GM18505 (cell line): ENCODE data around the gene PSMD8.
"Not testable (repeated sequence)": the region's sequence is repeated elsewhere in the genome, so short reads cannot be mapped to it uniquely, and the experiment has no call there.

Experiments used
- ATAC-seq: cut with Tn5 transposase; IDR thresholded peaks from one replicate; pipeline ENCODE4 v1.9.1; 2021; ENCODE audit not compliant: unreplicated experiment
- POLR2A ChIP-seq: IDR thresholded peaks from 4 replicates; pipeline ENCODE4 v1.6.1; 2011; ENCODE audit warnings: borderline replicate concordance; ENCODE audit not compliant: insufficient read depth, insufficient read length; ENCODE audit errors: extremely low read depth

The PSMD8 gene

DNA sequence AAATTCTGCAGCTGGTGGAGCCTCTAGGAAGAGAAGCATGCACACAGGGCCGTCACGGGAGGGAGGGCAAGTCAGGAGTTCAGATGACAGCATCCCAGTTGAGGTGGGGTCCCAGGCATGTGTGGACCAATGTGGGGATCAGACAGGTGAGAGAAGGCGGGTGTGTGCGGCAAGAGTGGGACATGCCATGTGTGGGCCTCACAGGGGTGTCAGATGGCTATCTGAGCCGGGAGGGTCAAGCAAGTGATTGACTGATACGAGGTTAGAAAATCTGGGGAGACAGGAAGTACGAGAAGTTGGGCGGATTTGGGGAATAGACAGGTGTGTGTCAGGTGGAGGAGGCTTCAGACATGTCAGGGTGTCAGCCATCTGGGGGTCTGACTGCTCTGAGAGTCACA, 42.8 kb downstream of the PSMD8 start:
- no peak for ATAC-seq
- TF ChIP-seq POLR2A, result no peak

DNA sequence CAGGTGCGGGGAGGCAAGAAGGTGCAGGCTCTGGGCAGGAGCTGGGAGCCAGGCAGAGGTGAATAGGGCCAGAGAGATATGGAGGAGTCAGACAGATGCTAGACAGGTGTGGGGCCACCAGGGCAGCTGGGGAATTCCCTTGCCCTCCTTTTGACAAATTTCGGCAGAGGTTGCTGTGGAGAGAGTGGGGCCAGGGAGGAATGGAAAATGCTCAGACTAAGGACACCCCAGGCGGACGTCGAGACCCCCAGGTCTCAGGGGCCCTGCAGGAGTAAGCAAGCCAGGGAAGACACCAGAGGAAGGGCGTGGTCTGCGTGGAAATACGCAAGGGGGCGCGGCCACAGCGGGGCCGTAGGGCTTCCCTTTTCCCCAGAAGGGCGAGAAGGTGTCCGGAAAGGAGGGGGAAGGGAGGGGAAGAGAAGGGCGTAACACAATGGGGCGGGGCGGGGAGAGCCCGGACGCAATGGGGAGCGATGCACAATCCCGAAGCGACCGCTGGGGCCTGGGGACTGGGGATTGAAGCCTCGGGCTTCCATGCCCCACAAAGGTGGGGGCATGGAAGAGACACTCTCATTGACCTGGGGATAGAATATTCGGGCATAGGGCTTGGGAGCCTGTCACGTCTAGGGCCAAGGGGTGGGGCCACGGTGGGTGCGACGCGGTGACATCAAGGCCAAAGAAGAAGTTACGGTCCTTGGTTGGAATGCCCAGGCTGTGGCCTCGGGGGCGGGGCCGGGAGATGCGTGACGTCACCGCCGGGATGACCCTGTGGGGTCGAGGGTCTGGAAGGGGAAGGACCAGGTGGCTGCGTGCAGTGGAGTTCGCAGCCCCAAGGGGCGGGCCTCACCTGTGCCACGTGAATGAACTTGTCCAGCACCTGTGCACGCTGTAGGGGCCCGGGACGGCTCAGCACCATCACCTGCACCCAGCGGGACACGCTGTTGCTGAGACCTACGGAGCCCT, 43.5 kb downstream of the PSMD8 start:
- ATAC-seq, result no peak

DNA sequence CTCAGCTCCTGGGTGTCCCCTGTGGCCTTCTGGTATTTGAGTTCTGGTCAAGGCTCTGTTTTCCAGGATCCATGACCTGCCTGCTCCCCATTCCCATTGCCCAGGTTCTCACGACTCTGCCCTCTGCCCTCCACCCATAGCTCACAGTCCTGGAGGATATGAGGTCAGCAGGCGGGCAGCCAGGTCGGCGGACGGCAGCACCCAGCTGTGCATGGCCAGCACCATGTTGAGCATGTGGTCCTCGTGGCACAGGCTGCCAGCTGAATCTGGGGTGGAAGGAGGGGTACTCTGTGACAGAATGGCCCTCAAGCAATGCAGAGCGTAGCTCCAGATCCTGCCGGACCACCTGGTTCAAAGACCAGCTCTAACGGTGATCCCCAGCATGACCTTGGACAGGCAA, 46.6 kb downstream of the PSMD8 start:
- no peak for ATAC-seq
- no peak for TF ChIP-seq POLR2A

More for the DNA sequence above, 43.5 kb downstream of the PSMD8 start:
- TF ChIP-seq POLR2A, result no peak

DNA sequence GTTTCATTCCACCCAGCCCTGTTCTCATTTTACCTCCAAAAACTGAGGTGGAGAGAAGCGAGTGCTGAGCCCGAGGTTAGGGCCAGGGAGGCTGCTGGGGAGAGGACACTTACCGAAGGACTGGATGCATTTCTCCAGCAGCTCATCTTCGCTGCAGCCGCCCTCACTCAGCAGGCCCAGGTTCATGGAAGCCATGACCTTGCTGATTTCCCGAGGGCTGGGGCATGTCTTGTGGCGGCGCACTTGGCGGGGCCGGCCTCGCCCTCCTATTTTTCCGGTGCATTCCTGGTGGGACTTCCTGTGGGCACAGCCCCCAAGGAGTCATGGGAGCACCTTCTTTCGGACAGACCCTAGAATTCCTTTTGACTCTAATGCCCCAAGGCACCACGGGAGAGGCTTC, 47.5 kb downstream of the PSMD8 start:
- no peak for TF ChIP-seq POLR2A
- ATAC-seq, result no peak

DNA sequence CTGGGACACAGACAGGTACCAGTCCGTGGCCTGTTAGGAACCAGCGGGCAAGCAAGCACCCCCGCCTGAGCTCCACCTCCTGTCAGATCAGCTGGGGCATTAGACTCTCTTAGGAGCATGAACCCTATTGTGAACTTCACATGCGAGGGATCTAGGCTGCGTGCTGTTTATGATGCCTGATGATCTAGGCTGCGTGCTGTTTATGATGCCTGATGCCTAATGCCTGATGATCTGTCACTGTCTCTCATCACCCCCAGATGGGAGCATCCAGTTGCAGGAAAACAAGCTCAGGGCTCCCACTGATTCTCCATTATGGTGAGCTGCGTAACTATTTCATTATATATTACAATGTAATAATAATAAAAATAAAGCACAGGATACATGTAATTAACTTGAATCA, 48.1 kb downstream of the PSMD8 start:
- no peak for ATAC-seq

DNA sequence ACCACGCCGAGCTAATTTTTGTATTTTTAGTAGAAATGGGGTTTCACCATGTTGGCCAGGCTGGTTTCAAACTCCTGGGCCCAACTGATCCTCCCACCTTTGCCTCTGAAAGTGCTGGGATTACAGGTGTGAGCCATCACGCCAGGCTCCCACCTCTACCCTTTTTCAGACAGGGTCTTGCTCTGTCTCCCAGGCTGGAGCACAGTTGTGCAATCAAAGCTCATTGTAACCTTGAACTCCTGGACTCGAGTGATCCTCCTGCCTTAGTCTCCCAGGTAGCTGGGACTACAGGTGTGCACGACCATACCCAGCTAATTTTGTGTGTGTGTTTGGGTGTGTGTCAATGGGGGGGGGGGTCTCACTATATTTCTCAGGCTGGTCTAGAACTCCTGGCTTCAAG, 49.9 kb downstream of the PSMD8 start:
- ATAC-seq, result no peak
- TF ChIP-seq POLR2A, result no peak

More for the DNA sequence above, 48.1 kb downstream of the PSMD8 start:
- no peak for TF ChIP-seq POLR2A

DNA sequence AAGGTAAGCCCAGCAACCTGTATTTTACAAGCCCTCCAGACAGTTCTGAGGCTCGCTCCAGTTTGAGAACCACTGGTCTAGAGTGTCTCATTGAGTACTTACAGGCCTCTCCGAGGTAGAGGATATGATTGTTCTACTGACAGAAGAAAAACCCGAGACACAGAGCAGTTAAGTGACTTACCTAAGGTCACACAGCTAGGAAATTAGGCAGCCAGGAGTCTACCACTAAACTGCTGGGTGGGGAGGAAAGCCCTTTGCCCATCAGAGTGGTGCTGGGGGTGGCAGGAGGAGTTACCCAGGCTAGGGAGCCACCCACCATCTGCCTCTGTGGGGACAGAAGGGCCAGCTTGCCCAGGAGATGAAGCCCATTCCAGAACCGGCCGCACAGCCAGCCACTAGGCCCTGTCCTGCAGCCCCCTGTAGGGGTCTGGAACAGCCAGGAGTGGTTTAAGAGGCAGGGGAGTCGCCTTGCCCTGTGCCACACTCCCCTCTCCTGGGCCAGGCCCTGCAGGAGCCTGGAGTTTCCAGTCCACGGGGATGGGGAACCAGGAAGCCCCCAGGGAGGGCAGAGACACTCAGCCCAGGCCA, 50.9 kb downstream of the PSMD8 start:
- ATAC-seq, result no peak
- TF ChIP-seq POLR2A, result no peak

DNA sequence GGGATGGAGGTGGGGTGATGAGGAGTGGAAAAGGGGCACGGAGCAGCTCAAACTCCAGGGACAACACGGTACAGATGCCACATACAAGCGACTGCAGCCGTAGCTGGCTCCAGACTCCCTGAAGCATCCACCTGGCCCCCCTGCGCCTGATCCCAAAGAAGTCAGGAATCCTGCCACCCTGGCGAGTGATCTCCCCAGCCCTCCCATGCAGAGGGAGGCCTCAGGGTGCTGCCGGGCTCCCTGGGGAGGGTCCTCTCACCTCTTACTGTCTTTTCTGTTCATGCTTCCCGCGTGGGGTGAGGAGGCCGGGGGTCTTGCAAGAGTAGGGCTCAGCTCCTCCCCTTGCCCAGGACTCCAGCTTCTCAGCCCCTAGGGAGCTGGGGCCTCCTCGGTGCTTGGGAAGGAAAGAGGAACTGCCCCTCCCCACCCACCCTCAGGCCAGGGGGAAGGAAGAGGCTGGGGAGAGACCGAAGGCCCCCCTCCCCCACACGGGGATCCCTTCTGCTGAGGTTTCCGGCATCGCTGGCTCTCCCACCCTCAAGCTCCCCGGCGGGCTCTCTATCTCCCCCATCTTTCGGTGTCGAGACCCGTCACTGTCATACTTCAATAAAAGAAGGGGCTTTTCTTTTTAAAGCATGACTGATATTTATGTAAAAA, 51.6 kb downstream of the PSMD8 start, which contains the start of gene RASGRP4:
RASGRP4 (minus strand) TSS at position 410 of the 657 bp plus-strand sequence; CDS start at position 282, 128 bp downstream.
- ATAC-seq, result no peak
- no peak for TF ChIP-seq POLR2A

DNA sequence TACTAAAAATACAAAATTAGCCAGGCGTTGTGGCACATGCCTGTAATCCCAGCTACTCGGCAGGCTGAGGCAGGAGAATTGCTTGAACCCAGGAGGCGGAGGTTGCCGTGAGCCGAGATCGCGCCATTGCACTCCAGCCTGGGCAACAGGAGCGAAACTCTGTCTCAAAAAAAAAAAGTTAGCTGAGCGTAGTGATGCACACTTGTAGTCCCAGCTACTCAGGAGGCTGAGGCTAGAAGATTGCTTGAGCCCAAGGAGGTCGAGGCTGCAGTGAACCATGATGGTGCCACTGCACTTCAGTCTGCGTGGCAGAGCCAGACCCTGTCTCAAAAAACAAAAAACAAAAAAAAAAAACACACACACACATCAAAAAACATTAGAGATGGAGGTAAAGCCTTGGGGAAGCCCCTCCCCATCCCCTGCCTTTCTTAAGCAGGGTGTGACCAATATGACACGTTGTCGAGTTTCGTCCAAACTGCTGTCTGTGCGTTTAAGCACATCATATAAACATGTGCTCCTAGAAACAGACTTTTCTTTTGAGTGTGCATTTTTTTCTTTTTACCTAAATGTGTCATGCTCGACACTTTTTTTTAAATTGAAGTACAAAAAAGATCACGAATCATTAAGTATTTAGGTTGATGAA, 52.8 kb downstream of the PSMD8 start:
- not testable (repeated sequence) for ATAC-seq

DNA sequence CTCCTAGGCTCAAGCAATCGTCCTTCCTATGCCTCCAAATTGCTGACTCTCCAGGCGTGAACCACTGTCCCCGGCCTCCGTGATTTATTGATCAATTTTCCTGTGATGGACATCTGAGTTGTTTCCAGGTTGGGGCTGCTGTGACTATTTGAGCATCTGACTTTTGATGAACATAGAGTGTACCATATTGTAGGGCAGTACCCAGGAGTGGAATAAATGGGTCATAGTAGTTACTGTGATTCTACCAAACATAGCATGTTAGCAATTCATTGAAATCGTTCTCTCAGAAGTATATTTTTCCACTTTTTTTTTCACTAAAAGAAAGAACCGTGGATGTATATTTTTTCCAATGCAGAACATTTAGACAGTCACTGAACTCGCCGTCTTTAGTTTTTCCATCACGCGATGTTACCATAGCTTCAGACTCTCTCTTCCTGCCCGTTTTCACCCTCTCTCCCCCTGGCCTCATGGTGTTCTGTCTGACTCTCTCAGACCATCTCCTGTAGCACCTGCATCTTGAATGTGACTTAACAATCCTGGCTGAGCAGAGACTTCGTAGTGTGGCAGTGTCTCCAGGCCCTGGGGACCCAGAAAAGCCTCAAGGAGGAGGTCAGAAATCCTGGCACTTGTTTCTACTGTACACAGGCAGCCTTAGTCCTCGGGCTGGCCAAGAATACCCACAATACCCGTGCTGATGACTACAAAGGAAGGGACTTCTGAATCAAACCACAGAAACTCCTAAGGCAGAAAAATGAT, 54.9 kb downstream of the PSMD8 start:
- no peak for ATAC-seq
- TF ChIP-seq POLR2A, result no peak

DNA sequence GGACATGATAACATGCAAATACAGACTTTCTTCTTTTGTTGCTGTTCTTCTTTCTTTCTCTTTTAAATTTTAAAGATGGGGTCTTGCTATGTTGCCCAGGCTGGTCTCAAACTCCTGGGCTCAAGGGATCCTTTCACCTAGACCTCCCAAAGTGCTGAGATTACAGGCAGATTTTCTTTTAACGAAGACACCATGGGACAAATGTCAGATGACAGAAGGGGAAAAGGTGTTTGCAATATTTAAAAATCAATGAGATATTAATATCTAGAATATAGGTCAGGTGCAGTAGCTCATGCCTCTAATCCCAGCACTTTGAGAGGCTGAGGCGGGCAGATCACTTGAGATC, 55.4 kb downstream of the PSMD8 start:
- ATAC-seq, result no peak
- TF ChIP-seq POLR2A, result no peak

DNA sequence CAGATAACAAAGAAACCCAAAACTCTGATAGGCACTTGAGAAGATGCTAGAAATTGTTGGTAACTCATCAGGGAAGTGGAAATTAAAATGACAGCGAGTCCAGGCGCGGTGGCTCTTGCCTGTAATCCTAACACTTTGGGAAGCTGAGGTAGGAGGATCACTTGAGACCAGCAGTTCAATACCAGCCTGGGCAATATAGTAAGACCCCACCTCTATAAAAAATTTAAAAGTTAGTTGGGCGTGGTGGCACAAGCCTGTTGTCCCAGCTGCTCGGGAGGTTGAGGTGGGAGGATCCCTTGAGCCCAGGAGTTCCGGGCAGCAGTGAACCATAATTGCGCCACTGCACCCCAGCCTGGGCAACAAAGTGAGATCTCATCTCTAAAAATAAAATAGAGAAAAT, 56.6 kb downstream of the PSMD8 start:
- no peak for ATAC-seq
- no peak for TF ChIP-seq POLR2A
